Adrenal gland (tissue), 12 donors: ENCODE results near the gene CCDC6. TPM values are rescaled to one million over a fixed set of nuclear protein-coding genes. Genes with fewer than 3 reads are reported as not detected.

Experiments
- DNase-seq, 7 donors: peaks; one replicate each; pipeline ENCODE4 v3.0.0-alpha.2; 2019 to 2020
- H3K27ac ChIP-seq, 5 donors: fragments of 200-600 bp; sonication (generic) in 4 of 5; 1 replicate in 3 of 5; 2 replicates in 2 of 5; pipeline versions ENCODE4 v1.5.1 to v1.8.0; 2016 to 2020; ENCODE audit warnings: mild to moderate bottlenecking in 1 of 5
- H3K27me3 ChIP-seq: fragments of 200-600 bp; 2 replicates; pipeline ENCODE4 v1.8.0; 2021
- H3K36me3 ChIP-seq, 2 donors: fragments of 200-600 bp; replicated peaks in 1 of 2; 1 replicate in 1 of 2; 2 replicates in 1 of 2; pipeline versions ENCODE4 v1.5.1 to v1.8.0; 2018 to 2022
- H3K4me1 ChIP-seq, 2 donors: fragments of 200-600 bp; replicated peaks in 1 of 2; 1 replicate in 1 of 2; 2 replicates in 1 of 2; pipeline versions ENCODE4 v1.5.1 to v1.8.0; 2018 to 2021
- H3K4me3 ChIP-seq, 4 donors: fragments of 200-600 bp; sonication (generic) in 3 of 4; one replicate each; pipeline ENCODE4 v1.5.1; 2016 to 2018
- H3K9me3 ChIP-seq, 3 donors: fragments of 200-600 bp; sonication (generic) in 1 of 3; replicated peaks in 1 of 3; 1 replicate in 2 of 3; 2 replicates in 1 of 3; pipeline versions ENCODE4 v1.5.1 to v1.8.0; 2016 to 2021
- POLR2A ChIP-seq, 2 donors: fragments of 450-650 bp; IDR thresholded peaks; one replicate each; pipeline ENCODE4 v1.6.1; 2017; ENCODE audit warnings: antibody characterized with exemption in 2 of 2, mild to moderate bottlenecking in 2 of 2, moderate library complexity in 1 of 2
- WGBS, 4 donors: extraction: QIAGEN DNeasy Blood & Tissue Kit in 2 of 4; methylation state at CpG; one replicate each; pipeline versions ENCODE4 v1.1.5 to v1.1.7; 2013 to 2017; 5-methylcytosine and 5-hydroxymethylcytosine counted together
- intact Hi-C, 2 donors: fragments of 100-400 bp; cut with DNase I; formaldehyde crosslinking; loops; one replicate each; pipeline versions ENCODE4 v1.14.1 to v1.15.0; 2022 to 2023
- polyA plus RNA-seq, 3 donors: library from polyadenylated mRNA; stranded (reverse); fragments of 200-250 nt in 2 of 3; fragments of 350-450 nt in 1 of 3; fragmentation: Illumina TruSeq in 1 of 3; extraction: RNeasy Lipid Tissue Mini Kit (QIAGEN cat#74804) in 1 of 3; gene quantifications; one replicate each; pipeline ENCODE4 v1.2.3, GENCODE V29; 2013 to 2014
- total RNA-seq, 9 donors: library from RNA; depleted of rRNA in 4 of 9; stranded (reverse); fragments of >200 nt in 4 of 9; fragments of 120-200 nt in 1 of 9; fragmentation: NEBNext Ultra II Directional in 1 of 9; extraction: Animal tissue kit (Norgen Biotek cat#: 25700) in 1 of 9; gene quantifications; one replicate each; pipeline versions ENCODE4 v1.1.0 to v1.2.4, GENCODE V29; 2013 to 2023
- TF ChIP-seq, protein P1 (sequence below), 6 experiments: fragments of 450-650 bp in 4 of 6; fragments of 200-600 bp in 2 of 6; sonication (generic) in 1 of 6; IDR thresholded peaks; 1 replicate in 5 of 6; 2 replicates in 1 of 6; pipeline versions ENCODE4 v1.5.1 to v1.8.0; 2016 to 2021; ENCODE audit warnings: antibody characterized with exemption in 6 of 6, mild to moderate bottlenecking in 2 of 6, moderate library complexity in 1 of 6
- donor health status: healthy with polysubstance abuse.
- donor health status: Bipolar disorder and iron deficiency.
- donor health status: DM: yes; HTN: yes; CAD: no.
- donor health status: DM: no; HTN: no; CAD: no.
- donor health status: DM: no; HTN: no; CAD: no.
- donor health status: DM: yes; HTN: yes; CAD: no.

Gene CCDC6
- total and polyA plus RNA-seq, 12 donors, result 7.1 to 53.3 (median 32.9) TPM

DNA sequence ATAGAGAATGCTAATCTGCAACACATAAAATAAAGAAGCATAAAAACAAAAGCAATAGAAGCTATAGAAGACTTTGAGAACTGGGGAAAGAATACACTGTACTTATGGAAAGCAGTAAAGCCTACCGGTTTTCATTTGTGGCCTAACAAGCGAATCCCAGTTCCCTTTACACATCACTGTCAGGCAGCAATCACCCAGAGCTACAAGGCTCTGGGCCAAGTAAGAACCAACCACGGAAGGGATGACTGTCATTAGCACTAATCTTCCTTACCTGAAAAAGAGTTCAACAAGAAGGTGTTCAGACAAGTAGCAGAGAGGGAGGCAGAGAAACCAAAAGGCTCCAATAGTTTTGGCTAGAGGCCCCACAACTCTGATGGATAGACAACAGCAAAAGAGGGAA, 15.0 kb downstream of the CCDC6 start:
- peaks cover 11 to 71% of the 10 kb centered on the region in 2 donors for H3K4me1 ChIP-seq
- H3K36me3 ChIP-seq, result no peaks in the 10 kb centered on the region
- no peak overlapping the region for H3K4me3 ChIP-seq
- 68 to 82% (median 75%) methylated on average over 3 of the region's 3 CpGs for WGBS, 4 donors
- H3K27ac ChIP-seq, result no peak overlapping the region
- H3K27me3 ChIP-seq, result no peaks in the 10 kb centered on the region
- intact Hi-C loops, result no loop called here
- no peak for DNase-seq
- H3K9me3 ChIP-seq, result no peaks in the 10 kb centered on the region
- TF ChIP-seq, protein P1, sequence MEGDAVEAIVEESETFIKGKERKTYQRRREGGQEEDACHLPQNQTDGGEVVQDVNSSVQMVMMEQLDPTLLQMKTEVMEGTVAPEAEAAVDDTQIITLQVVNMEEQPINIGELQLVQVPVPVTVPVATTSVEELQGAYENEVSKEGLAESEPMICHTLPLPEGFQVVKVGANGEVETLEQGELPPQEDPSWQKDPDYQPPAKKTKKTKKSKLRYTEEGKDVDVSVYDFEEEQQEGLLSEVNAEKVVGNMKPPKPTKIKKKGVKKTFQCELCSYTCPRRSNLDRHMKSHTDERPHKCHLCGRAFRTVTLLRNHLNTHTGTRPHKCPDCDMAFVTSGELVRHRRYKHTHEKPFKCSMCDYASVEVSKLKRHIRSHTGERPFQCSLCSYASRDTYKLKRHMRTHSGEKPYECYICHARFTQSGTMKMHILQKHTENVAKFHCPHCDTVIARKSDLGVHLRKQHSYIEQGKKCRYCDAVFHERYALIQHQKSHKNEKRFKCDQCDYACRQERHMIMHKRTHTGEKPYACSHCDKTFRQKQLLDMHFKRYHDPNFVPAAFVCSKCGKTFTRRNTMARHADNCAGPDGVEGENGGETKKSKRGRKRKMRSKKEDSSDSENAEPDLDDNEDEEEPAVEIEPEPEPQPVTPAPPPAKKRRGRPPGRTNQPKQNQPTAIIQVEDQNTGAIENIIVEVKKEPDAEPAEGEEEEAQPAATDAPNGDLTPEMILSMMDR (IDR thresholded peaks at IDR 0.05), result no peak
- TF ChIP-seq POLR2A (IDR thresholded peaks at IDR 0.05), result no peak

DNA sequence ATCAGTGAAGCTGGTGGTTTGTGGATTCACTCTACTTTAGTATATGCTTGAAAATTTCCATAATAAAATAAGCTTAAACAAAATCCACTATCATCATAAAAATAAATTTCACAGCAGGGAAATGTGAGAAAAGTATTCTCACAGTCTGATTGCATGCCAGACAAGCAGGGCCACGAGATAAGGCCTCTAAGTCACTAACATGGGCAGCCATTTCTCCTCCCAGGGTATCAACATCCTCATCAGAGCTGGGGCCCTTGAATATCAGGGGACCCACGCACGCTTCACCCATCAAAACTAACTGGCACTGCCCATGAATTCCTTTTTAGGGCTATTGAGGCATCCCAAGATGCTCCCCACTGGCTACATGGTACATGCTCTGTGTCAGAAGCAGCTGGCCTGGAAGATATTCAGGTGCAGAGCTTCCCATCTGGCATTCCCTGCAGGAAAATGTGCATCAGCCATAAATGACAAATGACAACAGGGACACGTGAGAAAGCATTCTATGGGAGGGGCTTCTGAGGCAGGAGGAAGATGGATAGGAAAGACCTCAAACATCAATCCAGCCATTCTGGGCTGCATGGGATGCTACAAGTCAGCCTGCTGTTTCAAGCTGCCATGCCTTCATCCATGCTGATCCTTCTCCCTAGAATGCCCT, 17.4 kb downstream of the CCDC6 start:
- TF ChIP-seq, protein P1 (IDR thresholded peaks at IDR 0.05), result no peak
- no peak for TF ChIP-seq POLR2A (IDR thresholded peaks at IDR 0.05)
- Histone ChIP-seq H3K27me3 (no peaks in the 10 kb centered on the region), H3K36me3 (no peaks in the 10 kb centered on the region), H3K4me3 (no peak overlapping the region), H3K9me3 (no peaks in the 10 kb centered on the region), H3K27ac (no peak overlapping the region), H3K4me1 (peaks cover 0 to 55% of the 10 kb centered on the region in 2 donors)
- intact Hi-C loops, result no loop called here
- 72 to 82% (median 74%) methylated on average over 2 to 4 of the region's 4 CpGs for WGBS, 4 donors
- no peak for DNase-seq

DNA sequence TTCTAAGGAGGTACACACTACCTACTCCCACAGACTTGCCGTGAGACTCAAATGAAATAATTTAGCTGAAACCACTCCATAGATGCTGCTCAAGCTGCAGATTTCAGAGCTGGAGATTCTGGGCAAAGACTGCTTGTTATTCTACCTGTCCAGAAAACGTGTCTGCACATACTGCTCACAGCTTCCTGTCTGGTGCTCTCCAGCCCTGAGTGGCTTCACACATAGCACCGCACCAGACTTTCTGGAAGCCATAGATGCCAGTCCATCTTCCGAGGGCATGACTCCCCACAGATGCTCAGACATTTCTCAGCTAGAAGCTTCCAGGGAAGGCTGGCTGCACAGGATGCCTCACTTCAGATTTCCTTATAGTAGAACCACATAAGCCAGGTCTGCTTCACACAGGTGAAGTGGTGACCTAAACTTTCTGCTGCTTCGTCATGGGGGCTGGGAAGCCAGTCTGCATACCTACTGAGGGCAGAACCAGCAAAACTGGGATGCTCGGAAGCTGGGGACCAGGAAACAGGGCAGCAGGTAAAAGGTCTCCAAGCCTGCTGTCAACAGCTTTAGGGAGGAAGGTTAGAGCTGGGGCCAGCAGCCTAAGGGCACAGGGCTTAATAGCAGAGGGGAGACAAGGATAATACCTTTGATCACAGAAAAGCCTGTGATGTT, 18.2 kb downstream of the CCDC6 start:
- intact Hi-C loops, result no loop called here
- TF ChIP-seq POLR2A (IDR thresholded peaks at IDR 0.05), result no peak
- TF ChIP-seq, protein P1 (IDR thresholded peaks at IDR 0.05), result no peak
- Histone ChIP-seq H3K27ac (no peak overlapping the region), H3K9me3 (no peaks in the 10 kb centered on the region), H3K36me3 (no peaks in the 10 kb centered on the region), H3K27me3 (no peaks in the 10 kb centered on the region), H3K4me1 (peaks cover 0 to 58% of the 10 kb centered on the region in 2 donors), H3K4me3 (no peak overlapping the region)
- no peak for DNase-seq
- 77 to 93% (median 88%) methylated on average over 6 of the region's 6 CpGs for WGBS, 4 donors

DNA sequence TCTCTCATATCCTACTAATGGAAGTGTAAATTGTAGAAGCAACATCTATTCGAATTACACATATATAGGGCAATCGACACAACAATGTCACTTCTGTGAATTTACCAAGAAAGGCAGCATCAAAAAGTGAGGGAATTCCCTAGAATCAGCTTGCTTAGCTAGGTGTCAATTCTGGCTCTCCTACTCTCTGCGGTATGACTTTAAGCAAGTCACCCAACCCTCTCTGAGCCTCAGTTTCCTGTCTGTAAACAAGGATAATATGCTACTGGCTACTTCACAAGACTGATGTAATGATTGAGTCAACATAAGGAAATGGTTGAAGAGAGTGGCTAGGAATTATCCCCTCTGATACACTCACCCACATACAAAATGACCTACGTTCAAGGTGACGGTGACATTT, 19.4 kb downstream of the CCDC6 start:
- Histone ChIP-seq H3K27me3 (no peaks in the 10 kb centered on the region), H3K27ac (no peak overlapping the region), H3K36me3 (no peaks in the 10 kb centered on the region), H3K4me3 (no peak overlapping the region), H3K4me1 (peaks cover 0 to 48% of the 10 kb centered on the region in 2 donors), H3K9me3 (no peaks in the 10 kb centered on the region)
- no peak for TF ChIP-seq POLR2A (IDR thresholded peaks at IDR 0.05)
- TF ChIP-seq, protein P1 (IDR thresholded peaks at IDR 0.05), result no peak
- intact Hi-C loops, result no loop called here
- no peak for DNase-seq
- WGBS, 4 donors, result 67 to 79% (median 73%) methylated on average over 5 of the region's 5 CpGs
